MM.1S (cell line): Measurements from ENCODE around the gene MRPL28.

Experiments
- CTCF ChIP-seq: fragments of 300-600 bp; sonication (generic); IDR thresholded peaks from 2 replicates; pipeline ENCODE4 v1.5.1; 2016; ENCODE audit warnings: antibody characterized with exemption, low read length, mixed read lengths
- EZH2 ChIP-seq: fragments of 300-600 bp; sonication (generic); optimal IDR thresholded peaks from 2 replicates; pipeline ENCODE3; 2017; ENCODE audit warnings: low read depth, mild to moderate bottlenecking, antibody characterized with exemption, low read length, mixed read lengths

- TF ChIP-seq CTCF = no peak
- TF ChIP-seq EZH2 = no peak
Measured at GRCh38 chr16:379961-380761, 9.8 kb upstream of the MRPL28 start.
